Stomach (tissue), 9 donors: Measurements from ENCODE around the gene FBXO4. TPM values are rescaled to one million over a fixed set of nuclear protein-coding genes. Genes with fewer than 3 reads are reported as not detected.
"Not testable (repeated sequence)": the region's sequence is repeated elsewhere in the genome, so short reads cannot be mapped to it uniquely, and the experiment has no call there.

Experiments
- DNase-seq, 2 donors: peaks; one replicate each; pipeline versions ENCODE4 v3.0.0 to v3.0.0-alpha.2; 2013 to 2019
- H3K27ac ChIP-seq, 5 donors: fragments of 200-600 bp in 4 of 5; sonication (generic) in 4 of 5; one replicate each; pipeline ENCODE4 v1.5.1; 2013 to 2019; ENCODE audit warnings: mild to moderate bottlenecking in 1 of 5, moderate library complexity in 1 of 5
- H3K27me3 ChIP-seq, 3 donors: fragments of 200-600 bp; sonication (generic); one replicate each; pipeline ENCODE4 v1.5.1; 2017 to 2019; ENCODE audit warnings: mixed run types in 1 of 3
- H3K36me3 ChIP-seq, 4 donors: fragments of 200-600 bp; sonication (generic); 1 replicate in 3 of 4; 2 replicates in 1 of 4; pipeline ENCODE4 v1.5.1; 2016 to 2019
- H3K4me1 ChIP-seq, 4 donors: fragments of 200-600 bp; sonication (generic); one replicate each; pipeline ENCODE4 v1.5.1; 2016 to 2019
- H3K4me3 ChIP-seq, 4 donors: fragments of 200-600 bp; sonication (generic) in 3 of 4; one replicate each; pipeline ENCODE4 v1.5.1; 2016 to 2019; ENCODE audit warnings: mild to moderate bottlenecking in 1 of 4
- H3K9me3 ChIP-seq, 4 donors: fragments of 200-600 bp; sonication (generic); one replicate each; pipeline ENCODE4 v1.5.1; 2016 to 2019
- CTCF ChIP-seq, 7 experiments: fragments of 450-650 bp in 4 of 7; fragments of 200-600 bp in 3 of 7; sonication (generic) in 3 of 7; IDR thresholded peaks; one replicate each; pipeline ENCODE4 v1.5.1; 2016 to 2019; ENCODE audit warnings: antibody characterized with exemption in 7 of 7, control low read depth in 2 of 7, mild to moderate bottlenecking in 1 of 7
- EP300 ChIP-seq: sonication (generic); formaldehyde crosslinking; IDR thresholded peaks from one replicate; pipeline ENCODE4 v1.6.1; 2017; ENCODE audit warnings: antibody characterized with exemption
- POLR2A ChIP-seq, 4 donors: fragments of 450-650 bp; IDR thresholded peaks; one replicate each; pipeline ENCODE4 v1.6.1; 2016; ENCODE audit warnings: antibody characterized with exemption in 4 of 4, control low read depth in 2 of 4, mild to moderate bottlenecking in 1 of 4, moderate library complexity in 1 of 4
- POLR2AphosphoS5 ChIP-seq, 3 donors: sonication (generic); formaldehyde crosslinking; IDR thresholded peaks; one replicate each; pipeline ENCODE4 v1.6.1; 2016; ENCODE audit warnings: antibody characterized with exemption in 3 of 3
- WGBS, 5 donors: extraction: QIAGEN DNeasy Blood & Tissue Kit in 3 of 5; methylation state at CpG; one replicate each; pipeline versions ENCODE4 v1.1.5 to v1.1.7; 2013 to 2018; 5-methylcytosine and 5-hydroxymethylcytosine counted together
- intact Hi-C: fragments of 100-400 bp; cut with DNase I; formaldehyde crosslinking; loops from one replicate; pipeline ENCODE4 v1.15.1; 2023; ENCODE audit warnings: low total_unique reads
- polyA plus RNA-seq, 3 donors: library from polyadenylated mRNA; stranded (reverse); fragments of 200-250 nt; gene quantifications; one replicate each; pipeline ENCODE4 v1.2.3, GENCODE V29; 2013
- total RNA-seq, 5 donors: library from RNA; depleted of rRNA; stranded (reverse); fragments of >200 nt; gene quantifications; one replicate each; pipeline versions ENCODE4 v1.1.0 to v1.2.3, GENCODE V29; 2014 to 2016
- donor health status: healthy with polysubstance abuse.
- donor health status: Bipolar disorder and iron deficiency.
- donor health status: healthy.

The FBXO4 gene
- total and polyA plus RNA-seq, 8 donors = 9.2 to 35.2 (median 16.8) TPM; not detected in 2

- Histone ChIP-seq H3K27me3 (no peaks in the 10 kb centered on the region), H3K4me1 (peaks cover 0 to 19% (median 9%) of the 10 kb centered on the region in 4 donors), H3K36me3 (peaks cover 0 to 28% (median 19%) of the 10 kb centered on the region in 4 donors), H3K9me3 (no peaks in the 10 kb centered on the region), H3K27ac (no peak overlapping the region), H3K4me3 (no peak overlapping the region)
- TF ChIP-seq EP300 (no peak), POLR2A (IDR thresholded peaks at IDR 0.05) (no peak), POLR2AphosphoS5 (IDR thresholded peaks at IDR 0.05) (no peak), CTCF (IDR thresholded peaks at IDR 0.05) (no peak)
- DNase-seq = no peak
- intact Hi-C loops = no loop called here
Measured at GRCh38 chr5:41929035-41929434, 4.0 kb downstream of the FBXO4 start.

GRCh38 chr5:41932770-41933169, 7.7 kb downstream of the FBXO4 start:
- Histone ChIP-seq H3K27ac (no peak overlapping the region), H3K36me3 (peaks cover 0 to 58% (median 50%) of the 10 kb centered on the region in 4 donors), H3K9me3 (no peaks in the 10 kb centered on the region), H3K4me1 (no peaks in the 10 kb centered on the region), H3K27me3 (no peaks in the 10 kb centered on the region), H3K4me3 (no peak overlapping the region)
- intact Hi-C loops = loop anchor here (10.0 kb wide), 1 partner anchor 78 kb away; no protein-coding TSS in a partner anchor
- DNase-seq = no peak
- WGBS, 5 donors = 89 to 94% (median 93%) methylated on average over 2 of the region's 2 CpGs
- TF ChIP-seq CTCF (IDR thresholded peaks at IDR 0.05) (no peak), EP300 (no peak), POLR2A (IDR thresholded peaks at IDR 0.05) (no peak), POLR2AphosphoS5 (IDR thresholded peaks at IDR 0.05) (no peak)

- TF ChIP-seq POLR2AphosphoS5 (IDR thresholded peaks at IDR 0.05) = no peak
- TF ChIP-seq POLR2A (IDR thresholded peaks at IDR 0.05) = no peak
- no peak for TF ChIP-seq CTCF (IDR thresholded peaks at IDR 0.05)
- no peak for TF ChIP-seq EP300
- H3K36me3 ChIP-seq = peaks cover 0 to 66% (median 57%) of the 10 kb centered on the region in 4 donors
- no peak overlapping the region for H3K4me3 ChIP-seq
- H3K4me1 ChIP-seq = no peaks in the 10 kb centered on the region
- H3K27ac ChIP-seq = no peak overlapping the region
- DNase-seq = no peak
- no peaks in the 10 kb centered on the region for H3K9me3 ChIP-seq
- no peaks in the 10 kb centered on the region for H3K27me3 ChIP-seq
- intact Hi-C loops = loop anchor here (10.0 kb wide), 1 partner anchor 81 kb away; no protein-coding TSS in a partner anchor
Measured at GRCh38 chr5:41935544-41935943, 10.5 kb downstream of the FBXO4 start.

- no peak for TF ChIP-seq CTCF (IDR thresholded peaks at IDR 0.05)
- TF ChIP-seq EP300 = no peak
- no peak for TF ChIP-seq POLR2AphosphoS5 (IDR thresholded peaks at IDR 0.05)
- no peak for TF ChIP-seq POLR2A (IDR thresholded peaks at IDR 0.05)
- no peaks in the 10 kb centered on the region for H3K9me3 ChIP-seq
- 94 to 100% (median 96%) methylated on average over 1 of the region's 1 CpG for WGBS, 5 donors
- intact Hi-C loops = no loop called here
- DNase-seq = no peak
- H3K27ac ChIP-seq = no peak overlapping the region
- H3K4me1 ChIP-seq = no peaks in the 10 kb centered on the region
- no peak overlapping the region for H3K4me3 ChIP-seq
- H3K27me3 ChIP-seq = no peaks in the 10 kb centered on the region
- peaks cover 0 to 51% (median 35%) of the 10 kb centered on the region in 4 donors for H3K36me3 ChIP-seq
Measured at GRCh38 chr5:41940641-41941040, 15.6 kb downstream of the FBXO4 start.

- DNase-seq, H3K27ac ChIP-seq, H3K9me3 ChIP-seq, H3K27me3 ChIP-seq, H3K4me1 ChIP-seq, intact Hi-C loops, H3K4me3 ChIP-seq: not testable (repeated sequence)
- peaks cover 0 to 14% (median 11%) of the 10 kb centered on the region in 4 donors for H3K36me3 ChIP-seq
- WGBS, 5 donors = 77 to 86% (median 84%) methylated on average over 7 of the region's 7 CpGs
Measured at GRCh38 chr5:41945332-41945955, 20.4 kb downstream of the FBXO4 start.
